Activated CD4-positive, alpha-beta memory T cell treated with anti-CD3 and anti-CD28 coated beads for 36 hours (primary cell): ENCODE data around the gene SNF8. TPM values are rescaled to one million over a fixed set of nuclear protein-coding genes. Genes with fewer than 3 reads are reported as not detected.

Source experiments
- CTCF ChIA-PET: fragments of 350-600 bp; sonication (Branson Sonifier 250); formaldehyde crosslinking; loops from one replicate; lab custom pipeline; 2021; ENCODE audit warnings: antibody characterized with exemption, inconsistent platforms; lab: Charles Lee
- POLR2A ChIA-PET: fragments of 350-600 bp; sonication (Branson Sonifier 250); formaldehyde crosslinking; loops from one replicate; lab custom pipeline; 2021; ENCODE audit warnings: antibody characterized with exemption; lab: Charles Lee
- DNase-seq: peaks from one replicate; pipeline ENCODE4 v3.0.0-alpha.2; 2020
- H3K27ac Mint-ChIP-seq: one replicate; pipeline ENCODE4 v1.8.0; 2021; ENCODE audit warnings: mixed read lengths
- H3K27me3 Mint-ChIP-seq: one replicate; pipeline ENCODE4 v1.8.0; 2021; ENCODE audit warnings: mixed read lengths
- H3K36me3 Mint-ChIP-seq: one replicate; pipeline ENCODE4 v1.8.0; 2021; ENCODE audit warnings: mixed read lengths
- H3K4me1 Mint-ChIP-seq: one replicate; pipeline ENCODE4 v1.8.0; 2021; ENCODE audit warnings: low read depth, mixed read lengths
- H3K4me3 Mint-ChIP-seq: one replicate; pipeline ENCODE4 v1.8.0; 2021; ENCODE audit warnings: mild to moderate bottlenecking, mixed read lengths
- H3K9me3 Mint-ChIP-seq: one replicate; pipeline ENCODE4 v1.8.0; 2021; ENCODE audit warnings: mixed read lengths
- intact Hi-C: fragments of 100-400 bp; cut with micrococcal nuclease; formaldehyde crosslinking; loops from one replicate; pipeline ENCODE4 v1.15.1; 2023
- total RNA-seq, 2 experiments: library from RNA; stranded (reverse); gene quantifications; one replicate each; pipeline ENCODE4 v1.2.3, GENCODE V29; 2021

The SNF8 gene
- total RNA-seq, result 100 to 1,000 TPM in 1 of 2 experiments, 10 to 100 TPM in 1; 93.5 to 105 TPM

GRCh38 chr17:48944515-48945260, at the start of gene SNF8:
Gene SNF8, minus strand, starts transcription at chr17:48944842. Its CDS starts 108 bp downstream, at chr17:48944734.
- peak; percentile 96 for DNase-seq
- no peaks in the 10 kb centered on the region for H3K27me3 Mint-ChIP-seq
- peak within 1 kb of the TSS; percentile 99 for H3K4me3 Mint-ChIP-seq
- CTCF ChIA-PET, result interaction anchor here (0.6 to 1.6 kb wide), 6 partner anchors 9 to 284 kb away, joined by 3 to 9 read pairs (median 4); no protein-coding TSS in a partner anchor
- intact Hi-C loops, result loop anchor here (1.0 kb wide), 1 partner anchor 52 kb away; the partner anchor contains the start of gene ATP5MC1
- no peaks in the 10 kb centered on the region for H3K9me3 Mint-ChIP-seq
- H3K36me3 Mint-ChIP-seq, result peaks cover 10% of the 10 kb centered on the region
- POLR2A ChIA-PET, result interaction anchor here (0.9 to 2.4 kb wide), 5 partner anchors 14 to 247 kb away, joined by 4 to 16 read pairs (median 4); partner anchors contain the start of genes ATP5MC1 and UBE2Z
- H3K27ac Mint-ChIP-seq, result peak within 1 kb of the TSS; percentile 88
- H3K4me1 Mint-ChIP-seq, result peaks cover 14% of the 10 kb centered on the region

- no peak overlapping the region for H3K27ac Mint-ChIP-seq
- H3K36me3 Mint-ChIP-seq, result no peaks in the 10 kb centered on the region
- no peak overlapping the region for H3K4me3 Mint-ChIP-seq
- peaks cover 58% of the 10 kb centered on the region for H3K27me3 Mint-ChIP-seq
- peaks cover 30% of the 10 kb centered on the region for H3K4me1 Mint-ChIP-seq
- DNase-seq, result no peak
- intact Hi-C loops, result loop anchor here (10.0 kb wide), 1 partner anchor 269 kb away; the partner anchor contains the start of genes HOXB13, PRAC1 and PRAC2
- POLR2A ChIA-PET, result no interaction called here
- H3K9me3 Mint-ChIP-seq, result no peaks in the 10 kb centered on the region
- CTCF ChIA-PET, result interaction anchor here (0.7 to 1.0 kb wide), 2 partner anchors 18 to 39 kb away, joined by 3 to 4 read pairs; no protein-coding TSS in a partner anchor
Observed at GRCh38 chr17:48993951-48994350, 49.3 kb upstream of the SNF8 start.

- POLR2A ChIA-PET, result no interaction called here
- intact Hi-C loops, result loop anchor here (10.0 kb wide), 1 partner anchor 269 kb away; the partner anchor contains the start of genes HOXB13, PRAC1 and PRAC2
- DNase-seq, result no peak
- H3K36me3 Mint-ChIP-seq, result no peaks in the 10 kb centered on the region
- CTCF ChIA-PET, result interaction anchor here (0.7 to 1.0 kb wide), 2 partner anchors 19 to 39 kb away, joined by 3 to 4 read pairs; no protein-coding TSS in a partner anchor
- no peak overlapping the region for H3K27ac Mint-ChIP-seq
- peaks cover 52% of the 10 kb centered on the region for H3K27me3 Mint-ChIP-seq
- no peak overlapping the region for H3K4me3 Mint-ChIP-seq
- H3K9me3 Mint-ChIP-seq, result no peaks in the 10 kb centered on the region
- peaks cover 25% of the 10 kb centered on the region for H3K4me1 Mint-ChIP-seq
Observed at GRCh38 chr17:48993305-48993704, 48.7 kb upstream of the SNF8 start.

- ChIA-PET POLR2A (no interaction called here), CTCF (no interaction called here)
- no peaks in the 10 kb centered on the region for H3K36me3 Mint-ChIP-seq
- no peak overlapping the region for H3K4me3 Mint-ChIP-seq
- DNase-seq, result no peak
- intact Hi-C loops, result loop anchor here (10.0 kb wide), 1 partner anchor 268 kb away; the partner anchor contains the start of genes HOXB13, PRAC1 and PRAC2
- no peak overlapping the region for H3K27ac Mint-ChIP-seq
- H3K27me3 Mint-ChIP-seq, result peaks cover 46% of the 10 kb centered on the region
- H3K4me1 Mint-ChIP-seq, result peaks cover 17% of the 10 kb centered on the region
- no peaks in the 10 kb centered on the region for H3K9me3 Mint-ChIP-seq
Observed at GRCh38 chr17:48992444-48992843, 47.8 kb upstream of the SNF8 start.

GRCh38 chr17:48990882-48991357, 46.3 kb upstream of the SNF8 start:
- H3K9me3 Mint-ChIP-seq, result no peaks in the 10 kb centered on the region
- H3K27me3 Mint-ChIP-seq, result peaks cover 38% of the 10 kb centered on the region
- H3K4me3 Mint-ChIP-seq, result no peak overlapping the region
- peaks cover 7% of the 10 kb centered on the region for H3K4me1 Mint-ChIP-seq
- POLR2A ChIA-PET, result no interaction called here
- H3K27ac Mint-ChIP-seq, result no peak overlapping the region
- CTCF ChIA-PET, result no interaction called here
- intact Hi-C loops, result loop anchor here (10.0 kb wide), 1 partner anchor 266 kb away; the partner anchor contains the start of genes HOXB13, PRAC1 and PRAC2
- no peak for DNase-seq
- H3K36me3 Mint-ChIP-seq, result no peaks in the 10 kb centered on the region

- Mint-ChIP-seq H3K4me3 (no peak overlapping the region), H3K36me3 (no peaks in the 10 kb centered on the region), H3K9me3 (no peaks in the 10 kb centered on the region), H3K27ac (no peak overlapping the region), H3K27me3 (peaks cover 31% of the 10 kb centered on the region), H3K4me1 (no peaks in the 10 kb centered on the region)
- no peak for DNase-seq
- intact Hi-C loops, result no loop called here
- CTCF ChIA-PET, result no interaction called here
- POLR2A ChIA-PET, result no interaction called here
Observed at GRCh38 chr17:48989100-48989499, 44.5 kb upstream of the SNF8 start.

- no peak overlapping the region for H3K4me3 Mint-ChIP-seq
- DNase-seq, result no peak
- intact Hi-C loops, result no loop called here
- H3K4me1 Mint-ChIP-seq, result no peaks in the 10 kb centered on the region
- peaks cover 3% of the 10 kb centered on the region for H3K9me3 Mint-ChIP-seq
- no peaks in the 10 kb centered on the region for H3K36me3 Mint-ChIP-seq
- peaks cover 21% of the 10 kb centered on the region for H3K27me3 Mint-ChIP-seq
- ChIA-PET POLR2A (no interaction called here), CTCF (interaction anchor here (1.2 kb wide), 1 partner anchor 47 kb away, joined by 3 read pairs; no protein-coding TSS in a partner anchor)
- no peak overlapping the region for H3K27ac Mint-ChIP-seq
Observed at GRCh38 chr17:48985436-48986245, 41.0 kb upstream of the SNF8 start.

- Mint-ChIP-seq H3K9me3 (peaks cover 3% of the 10 kb centered on the region), H3K27me3 (peaks cover 14% of the 10 kb centered on the region), H3K27ac (no peak overlapping the region), H3K36me3 (no peaks in the 10 kb centered on the region), H3K4me1 (no peaks in the 10 kb centered on the region), H3K4me3 (no peak overlapping the region)
- no peak for DNase-seq
- intact Hi-C loops, result no loop called here
- POLR2A ChIA-PET, result no interaction called here
- CTCF ChIA-PET, result no interaction called here
Observed at GRCh38 chr17:48981927-48982539, 37.4 kb upstream of the SNF8 start.

GRCh38 chr17:48973806-48974205, 29.2 kb upstream of the SNF8 start:
- no peak overlapping the region for H3K4me3 Mint-ChIP-seq
- H3K9me3 Mint-ChIP-seq, result no peaks in the 10 kb centered on the region
- H3K4me1 Mint-ChIP-seq, result peaks cover 3% of the 10 kb centered on the region
- DNase-seq, result no peak
- CTCF ChIA-PET, result interaction anchor here (0.6 to 1.1 kb wide), 2 partner anchors 14 to 59 kb away, joined by 3 read pairs; no protein-coding TSS in a partner anchor
- POLR2A ChIA-PET, result no interaction called here
- H3K27ac Mint-ChIP-seq, result no peak overlapping the region
- H3K36me3 Mint-ChIP-seq, result no peaks in the 10 kb centered on the region
- intact Hi-C loops, result no loop called here
- peaks cover 36% of the 10 kb centered on the region for H3K27me3 Mint-ChIP-seq

GRCh38 chr17:48972749-48973097, 28.1 kb upstream of the SNF8 start:
- ChIA-PET CTCF (interaction anchor here (1.1 kb wide), 1 partner anchor 13 kb away, joined by 3 read pairs; no protein-coding TSS in a partner anchor), POLR2A (no interaction called here)
- H3K27me3 Mint-ChIP-seq, result peaks cover 41% of the 10 kb centered on the region
- intact Hi-C loops, result no loop called here
- DNase-seq, result no peak
- no peak overlapping the region for H3K27ac Mint-ChIP-seq
- H3K4me3 Mint-ChIP-seq, result no peak overlapping the region
- peaks cover 3% of the 10 kb centered on the region for H3K4me1 Mint-ChIP-seq
- H3K36me3 Mint-ChIP-seq, result no peaks in the 10 kb centered on the region
- H3K9me3 Mint-ChIP-seq, result no peaks in the 10 kb centered on the region
